Measurements from ENCODE around the gene PRPF6.

PRPF6 gene

GRCh38 chr20:64077541-64077875, 96.6 kb downstream of the PRPF6 start:
- DNase-seq (ENCODE audit: low read depth), result no peak

DNA sequence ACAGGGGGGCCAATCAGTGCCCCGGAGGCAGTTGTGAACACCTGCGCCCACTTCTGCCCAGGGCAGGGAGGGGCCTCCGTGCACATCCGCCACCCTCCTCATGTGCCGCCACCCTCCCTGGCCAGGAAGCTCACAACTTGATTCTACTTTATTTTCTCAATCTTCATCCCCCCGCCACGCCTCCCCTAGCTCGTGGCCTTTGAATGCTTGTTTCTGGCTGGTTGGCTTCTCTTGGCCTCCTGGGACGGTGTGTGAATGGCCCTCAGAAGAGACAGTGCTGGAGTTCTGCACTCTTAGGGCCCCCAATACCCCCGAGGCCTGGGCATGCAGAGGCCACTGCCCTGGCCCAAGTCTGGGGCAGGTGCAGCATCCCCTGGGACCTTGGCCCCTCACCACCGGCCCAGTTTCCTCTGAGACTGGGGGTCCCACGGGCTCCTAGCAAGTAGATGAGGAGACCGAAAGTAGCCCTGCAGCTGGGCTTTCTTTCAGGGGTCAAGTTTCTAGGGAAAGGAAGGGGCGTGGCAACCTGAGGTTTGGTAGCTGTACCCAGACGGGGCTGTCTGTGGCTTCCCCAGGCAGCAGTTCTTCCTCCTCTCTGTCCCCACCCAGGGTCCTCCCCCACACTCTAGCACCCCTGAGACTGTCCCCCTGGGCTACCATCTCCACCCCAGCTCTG, 97.1 kb downstream of the PRPF6 start:
- DNase-seq (ENCODE audit: low read depth), result no peak

DNA sequence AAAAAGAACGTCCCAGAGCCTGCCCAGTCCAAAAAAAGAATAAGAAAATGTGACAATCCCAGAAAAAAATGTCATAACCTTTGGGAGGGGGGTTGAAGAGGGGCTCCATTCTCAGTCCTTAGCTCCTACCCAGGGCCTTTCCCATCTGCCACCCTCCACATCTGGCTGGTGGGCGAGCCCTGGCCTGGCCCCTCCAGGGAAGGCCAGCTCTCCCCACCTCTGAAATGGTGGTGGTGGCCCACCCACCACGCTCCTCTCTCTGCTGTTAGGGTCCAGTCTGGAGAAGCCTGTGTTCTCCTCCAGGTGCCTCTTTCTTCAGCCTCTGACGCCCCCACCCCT, 98.0 kb downstream of the PRPF6 start:
- no peak for DNase-seq (ENCODE audit: low read depth)

DNA sequence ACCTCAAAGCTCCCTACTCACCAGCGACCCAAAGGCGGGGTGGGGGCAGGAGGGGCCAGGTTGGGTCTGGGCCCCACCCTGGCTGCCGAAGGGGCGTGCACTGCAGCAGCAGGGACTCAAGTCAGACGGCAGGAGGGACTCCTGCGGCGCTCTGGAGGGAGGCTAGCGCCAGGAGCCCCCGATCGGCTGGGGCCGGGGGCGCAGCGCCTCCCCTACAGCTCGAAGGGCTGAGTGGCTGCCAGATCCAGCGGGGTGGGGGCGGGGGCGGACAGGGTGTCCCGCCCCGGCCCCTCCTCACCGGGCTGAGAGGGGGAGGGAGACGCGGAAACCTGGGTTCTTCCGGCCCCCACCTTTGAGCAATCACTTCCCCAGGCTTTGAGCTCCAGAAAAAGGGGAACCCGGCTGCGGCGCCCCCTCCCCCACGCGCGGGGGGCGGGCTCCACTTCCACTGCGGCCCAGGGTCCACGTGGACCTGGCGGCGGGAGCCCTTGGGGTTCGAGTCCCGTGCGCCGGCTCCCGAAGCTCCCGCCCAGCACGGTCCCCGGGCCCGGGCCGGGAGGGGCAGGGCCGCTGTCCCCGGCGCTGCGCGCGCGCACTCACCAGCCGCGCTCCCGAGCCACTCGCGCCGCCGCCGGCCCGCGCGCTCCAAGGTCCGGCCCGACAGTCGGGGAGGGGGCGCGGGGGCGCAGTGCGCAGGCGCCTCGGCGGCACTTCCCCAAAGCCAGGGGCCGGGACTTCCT, 98.5 kb downstream of the PRPF6 start, which contains the start of gene RGS19:
TSS of gene RGS19 (minus strand) at position 246 of the 740 bp plus-strand sequence. CDS start 2,632 bp downstream, outside the sequence.
- DNase-seq (ENCODE audit: low read depth), result peak; percentile 46

GRCh38 chr20:64080013-64080812, 99.3 kb downstream of the PRPF6 start, which contains the start of gene OPRL1:
Gene OPRL1, plus strand, starts transcription at chr20:64080082. Its CDS starts 12,639 bp downstream, at chr20:64092721.
- DNase-seq (ENCODE audit: low read depth), result no peak

DNA sequence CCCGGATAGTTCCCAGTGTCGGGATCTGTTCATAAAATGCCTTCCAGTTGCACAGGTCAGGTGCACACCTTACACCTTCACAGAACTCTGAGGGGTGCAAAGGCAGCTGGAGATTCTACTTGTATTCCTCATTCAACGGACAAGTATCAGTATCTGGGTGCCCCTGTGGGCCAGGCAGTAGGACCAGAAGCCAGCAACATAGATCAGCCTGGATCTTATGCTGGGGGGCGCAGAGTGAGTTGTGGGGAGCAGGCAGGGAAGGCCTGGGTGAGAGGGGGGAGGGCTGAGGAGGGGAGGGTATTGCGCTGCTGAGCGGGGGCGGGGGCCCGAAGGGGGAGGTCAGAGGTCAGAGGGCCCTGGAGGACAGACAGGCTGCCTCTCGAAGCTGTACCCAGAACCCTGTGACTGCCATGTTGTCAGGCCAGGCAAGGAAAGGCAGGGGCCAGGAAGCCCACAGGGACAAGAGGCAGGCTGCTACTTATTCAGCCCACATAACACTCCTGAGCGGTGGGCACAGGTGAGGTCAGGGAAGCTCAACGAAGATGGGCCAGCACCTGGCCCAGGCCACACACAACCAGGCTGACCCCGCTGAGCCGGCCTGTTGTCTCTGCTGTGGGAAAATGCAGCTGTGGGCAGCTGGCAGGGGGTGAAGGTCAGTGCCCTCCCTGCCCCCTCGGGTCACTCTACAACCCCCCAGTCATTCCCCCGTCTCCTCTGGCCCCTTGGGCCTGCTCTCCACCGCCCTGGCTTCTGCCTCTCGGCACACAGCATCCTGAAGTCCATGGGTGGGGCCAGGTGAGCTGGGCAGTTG, 100.1 kb downstream of the PRPF6 start:
- no peak for DNase-seq (ENCODE audit: low read depth)

DNA sequence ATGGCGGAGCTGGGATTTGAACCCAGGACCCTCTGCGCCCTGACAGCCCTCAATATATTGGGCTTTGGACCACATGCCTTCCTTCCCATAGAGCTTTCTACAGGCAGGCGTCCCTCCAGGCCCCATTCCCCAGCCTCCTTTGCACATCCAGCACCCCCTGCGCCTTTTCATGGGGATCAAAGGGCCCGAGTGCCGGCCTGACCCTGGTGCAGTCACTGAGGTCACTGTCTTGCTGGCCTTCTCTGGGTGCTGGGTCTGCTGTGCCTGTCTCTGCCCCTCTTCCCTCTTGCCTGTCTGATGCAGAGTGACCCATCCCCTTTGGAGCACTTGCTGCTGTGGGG, 100.7 kb downstream of the PRPF6 start:
- no peak for DNase-seq (ENCODE audit: low read depth)

DNA sequence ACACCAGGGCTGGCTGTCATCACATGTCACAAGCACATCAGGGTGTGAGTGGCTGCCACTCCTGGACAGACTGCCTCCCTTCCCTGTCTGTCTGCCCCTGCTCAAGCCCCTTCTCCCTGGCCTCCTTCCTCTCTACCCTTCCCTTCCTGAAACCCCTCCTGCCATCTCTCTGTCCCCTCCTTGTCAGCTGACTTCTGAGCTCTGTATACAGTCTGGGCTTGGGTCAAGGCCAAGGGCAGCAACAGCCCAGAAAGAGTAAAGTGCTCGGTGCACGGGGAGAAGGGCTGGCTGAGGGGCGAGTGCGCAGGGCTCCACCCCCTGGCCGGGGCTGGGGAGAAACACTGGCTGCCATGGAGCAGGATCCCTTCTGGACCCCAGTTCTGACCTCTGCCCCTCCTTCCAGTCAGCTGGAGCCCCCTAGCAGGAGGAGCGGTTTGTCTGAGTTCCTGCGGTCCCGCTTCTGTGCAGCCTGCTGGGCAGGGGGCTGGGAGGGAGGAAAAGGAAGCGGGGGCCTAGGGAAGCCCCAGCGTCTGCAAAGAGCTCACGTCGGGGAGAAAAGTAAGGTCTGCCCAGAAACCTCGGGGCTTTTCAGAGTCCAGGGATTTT, 101.3 kb downstream of the PRPF6 start:
- DNase-seq (ENCODE audit: low read depth), result no peak

Data from GM04504 (cell line).